WTC11 (cell line): ENCODE data around the gene CACNG7. TPM values are rescaled to one million over a fixed set of nuclear protein-coding genes. Genes with fewer than 3 reads are reported as not detected.
"Not testable (repeated sequence)": the region's sequence is repeated elsewhere in the genome, so short reads cannot be mapped to it uniquely, and the experiment has no call there.

Source experiments
- ATAC-seq: fragments of 200-7000 bp; cut with Tn5 transposase; 2 replicates; pipeline ENCODE4 v1.10.0; 2021; ENCODE audit warnings: mild to moderate bottlenecking, moderate library complexity
- CTCF ChIA-PET: fragments of 300-600 bp; sonication (Branson Sonifier 250); formaldehyde crosslinking; loops from one replicate; lab custom pipeline; 2021; ENCODE audit warnings: antibody characterized with exemption; lab: Charles Lee
- POLR2A ChIA-PET: fragments of 350-600 bp; sonication (Branson Sonifier 250); formaldehyde crosslinking; loops from one replicate; lab custom pipeline; 2021; ENCODE audit warnings: antibody characterized with exemption; lab: Charles Lee
- DNase-seq: peaks from one replicate; pipeline ENCODE4 v3.0.0; 2021; ENCODE audit warnings: low spot score
- H3K27ac Mint-ChIP-seq: 2 replicates; pipeline ENCODE4 v1.8.0; 2021; ENCODE audit warnings: mixed read lengths
- H3K27me3 Mint-ChIP-seq: 2 replicates; pipeline ENCODE4 v1.8.0; 2021; ENCODE audit warnings: low read depth, mild to moderate bottlenecking, moderate library complexity, mixed read lengths
- H3K36me3 Mint-ChIP-seq: 2 replicates; pipeline ENCODE4 v1.8.0; 2021; ENCODE audit warnings: mixed read lengths
- H3K4me1 Mint-ChIP-seq: 2 replicates; pipeline ENCODE4 v1.8.0; 2022; ENCODE audit warnings: mixed read lengths
- H3K4me3 Mint-ChIP-seq: 2 replicates; pipeline ENCODE4 v1.8.0; 2021; ENCODE audit warnings: mild to moderate bottlenecking, moderate library complexity, mixed read lengths
- H3K9me3 Mint-ChIP-seq: 2 replicates; pipeline ENCODE4 v1.8.0; 2021; ENCODE audit warnings: mixed read lengths
- AFF4 ChIP-seq: sonication (generic); formaldehyde crosslinking; IDR thresholded peaks from 2 replicates; pipeline ENCODE4 v1.8.1; 2023; ENCODE audit warnings: mild to moderate bottlenecking, missing genetic modification reagents, borderline replicate concordance
- ATF1 ChIP-seq: sonication (generic); formaldehyde crosslinking; IDR thresholded peaks from 2 replicates; pipeline ENCODE4 v1.8.1; 2023; ENCODE audit warnings: mild to moderate bottlenecking, moderate library complexity, missing genetic modification reagents
- HMGA2 ChIP-seq: fragments of 250-450 bp; sonication (Bioruptor Pico); IDR thresholded peaks from 2 replicates; pipeline ENCODE4 v1.4.0; 2021; ENCODE audit warnings: mild to moderate bottlenecking, moderate library complexity
- NR1H2 ChIP-seq: sonication (generic); formaldehyde crosslinking; IDR thresholded peaks from 2 replicates; pipeline ENCODE4 v1.9.0; 2021; ENCODE audit warnings: mild to moderate bottlenecking, moderate library complexity, missing genetic modification reagents
- ZNF121 ChIP-seq: sonication (generic); formaldehyde crosslinking; IDR thresholded peaks from 2 replicates; pipeline ENCODE4 v1.8.0; 2023; ENCODE audit warnings: missing genetic modification reagents
- ZNF263 ChIP-seq: sonication (generic); formaldehyde crosslinking; IDR thresholded peaks from 2 replicates; pipeline ENCODE4 v1.8.1; 2022; ENCODE audit warnings: low read depth, mild to moderate bottlenecking, moderate library complexity, missing genetic modification reagents
- ZNF512 ChIP-seq: sonication (generic); formaldehyde crosslinking; IDR thresholded peaks from 2 replicates; pipeline ENCODE4 v1.8.1; 2022; ENCODE audit warnings: missing genetic modification reagents, borderline replicate concordance
- ZNF532 ChIP-seq: fragments of 250-450 bp; sonication (Bioruptor Pico); IDR thresholded peaks from 2 replicates; pipeline ENCODE4 v1.9.0; 2021; ENCODE audit warnings: mild to moderate bottlenecking, borderline replicate concordance
- total RNA-seq: library from RNA; stranded (reverse); gene quantifications from 3 replicates; pipeline ENCODE4 v1.2.3, GENCODE V29; 2021

CACNG7 gene
- total RNA-seq, 1 experiment from 2014 or later, result 33.3 TPM

- ATAC-seq, result no peak
- no peaks in the 10 kb centered on the region for H3K9me3 Mint-ChIP-seq
- peaks cover 39% of the 10 kb centered on the region for H3K4me1 Mint-ChIP-seq
- no peaks in the 10 kb centered on the region for H3K36me3 Mint-ChIP-seq
- H3K4me3 Mint-ChIP-seq, result peak overlapping the region; percentile 78
- DNase-seq, result no peak
- TF ChIP-seq ZNF512, result no peak
- POLR2A ChIA-PET, result no interaction called here
- no peaks in the 10 kb centered on the region for H3K27me3 Mint-ChIP-seq
- no peak overlapping the region for H3K27ac Mint-ChIP-seq
- CTCF ChIA-PET, result interaction anchor here (0.5 to 5.2 kb wide), 7 partner anchors 10 to 85 kb away, joined by 3 to 54 read pairs (median 15); no protein-coding TSS in a partner anchor
Observed at GRCh38 chr19:53945998-53946397, 36.9 kb downstream of the CACNG7 start.

GRCh38 chr19:53947624-53948023 lies 38.5 kb downstream of the CACNG7 start:
- DNase-seq (no peak), ATAC-seq (peak; percentile 83)
- H3K27ac Mint-ChIP-seq, result no peak overlapping the region; the same call in 1 of the 2 replicates
- POLR2A ChIA-PET, result interaction anchor here (0.8 to 2.8 kb wide), 9 partner anchors 20 to 117 kb away, joined by 3 to 16 read pairs (median 3); partner anchors contain the start of gene MYADM
- no peak overlapping the region for H3K4me3 Mint-ChIP-seq
- no peaks in the 10 kb centered on the region for H3K27me3 Mint-ChIP-seq
- no peaks in the 10 kb centered on the region for H3K9me3 Mint-ChIP-seq
- H3K4me1 Mint-ChIP-seq, result peaks cover 42% of the 10 kb centered on the region
- TF ChIP-seq NR1H2 (CRISPR knock-in tag) (no peak), AFF4 (CRISPR knock-in tag) (0 out of 2 replicates have a peak, but pooled peaks have one; percentile 10), ZNF532 (CRISPR knock-in tag) (no peak), ZNF121 (CRISPR knock-in tag) (peak; percentile 89; the same call in 1 of the 2 replicates), ZNF263 (no peak), ATF1 (CRISPR knock-in tag) (no peak)
- CTCF ChIA-PET, result interaction anchor here (0.5 to 5.2 kb wide), 57 partner anchors 9 to 347 kb away, joined by 3 to 54 read pairs (median 6); partner anchors contain the start of genes CACNG6, CACNG7, MYADM and PRKCG
- H3K36me3 Mint-ChIP-seq, result no peaks in the 10 kb centered on the region

GRCh38 chr19:53948611-53949010 lies 39.5 kb downstream of the CACNG7 start:
- not testable (repeated sequence) for H3K36me3 Mint-ChIP-seq, H3K4me3 Mint-ChIP-seq, DNase-seq, ATAC-seq, H3K9me3 Mint-ChIP-seq, H3K27me3 Mint-ChIP-seq, H3K27ac Mint-ChIP-seq
- POLR2A ChIA-PET, result interaction anchor here (0.6 to 2.8 kb wide), 6 partner anchors 32 to 163 kb away, joined by 3 to 16 read pairs (median 4); partner anchors contain the start of gene MYADM
- peak; percentile 97 for TF ChIP-seq HMGA2 (CRISPR knock-in tag)
- peaks cover 41% of the 10 kb centered on the region for H3K4me1 Mint-ChIP-seq
- CTCF ChIA-PET, result interaction anchor here (0.7 to 5.2 kb wide), 24 partner anchors 8 to 157 kb away, joined by 3 to 54 read pairs (median 10); partner anchors contain the start of gene MYADM
